ENCODE data around the gene AFAP1.

AFAP1 gene

GRCh38 chr4:7801641-7802040 lies 138.0 kb downstream of the AFAP1 start:
- no peak for DNase-seq

- no peak for DNase-seq
These were observed 138.7 kb downstream of the AFAP1 start for GRCh38 chr4:7801001-7801400.

- no peak for DNase-seq
These were observed 139.3 kb downstream of the AFAP1 start for GRCh38 chr4:7800410-7800809.

- no peak for DNase-seq
These were observed 139.9 kb downstream of the AFAP1 start for GRCh38 chr4:7799736-7800135.

- no peak for DNase-seq
These were observed 140.4 kb downstream of the AFAP1 start for GRCh38 chr4:7799306-7799705.

- peak; percentile 8 for DNase-seq
These were observed 141.3 kb downstream of the AFAP1 start for GRCh38 chr4:7798178-7798995.

GRCh38 chr4:7797330-7797729 lies 142.3 kb downstream of the AFAP1 start:
- no peak for DNase-seq

- no peak for DNase-seq
These were observed 143.7 kb downstream of the AFAP1 start for GRCh38 chr4:7795983-7796382.

GRCh38 chr4:7793186-7793585 lies 146.5 kb downstream of the AFAP1 start:
- no peak for DNase-seq

- DNase-seq: no peak
These were observed 147.0 kb downstream of the AFAP1 start for GRCh38 chr4:7792616-7793015.

- DNase-seq: no peak
These were observed 148.7 kb downstream of the AFAP1 start for GRCh38 chr4:7790999-7791398.

- no peak for DNase-seq
These were observed 149.6 kb downstream of the AFAP1 start for GRCh38 chr4:7790023-7790422.

GRCh38 chr4:7788694-7789425 lies 150.8 kb downstream of the AFAP1 start:
- peak; percentile 62 for DNase-seq

- DNase-seq: no peak
These were observed 151.5 kb downstream of the AFAP1 start for GRCh38 chr4:7788193-7788592.

GRCh38 chr4:7787681-7788141 lies 151.9 kb downstream of the AFAP1 start:
- no peak for DNase-seq

GRCh38 chr4:7787067-7787466 lies 152.6 kb downstream of the AFAP1 start:
- DNase-seq: no peak

- DNase-seq: no peak
These were observed 153.1 kb downstream of the AFAP1 start for GRCh38 chr4:7786517-7786916.

- DNase-seq: no peak
These were observed 153.6 kb downstream of the AFAP1 start for GRCh38 chr4:7786040-7786439.

GRCh38 chr4:7785017-7785416 lies 154.6 kb downstream of the AFAP1 start:
- no peak for DNase-seq

GRCh38 chr4:7784131-7784870 lies 155.4 kb downstream of the AFAP1 start:
- no peak for DNase-seq

- no peak for DNase-seq
These were observed 156.1 kb downstream of the AFAP1 start for GRCh38 chr4:7783541-7783940.

GRCh38 chr4:7782783-7783182 lies 156.9 kb downstream of the AFAP1 start:
- DNase-seq: no peak

- no peak for DNase-seq
These were observed 157.7 kb downstream of the AFAP1 start for GRCh38 chr4:7781993-7782392.

GRCh38 chr4:7781366-7781765 lies 158.3 kb downstream of the AFAP1 start:
- DNase-seq: no peak
